DMS53 treated with DMSO at 0.1 percent for 48 hours (cell line): ENCODE measurements around the gene NKAIN2.
A peak's percentile ranks its signal among the peaks of the same experiment; 100 is the strongest.
"Not testable (repeated sequence)": the region's sequence is repeated elsewhere in the genome, so short reads cannot be mapped to it uniquely, and the experiment has no call there.

ENCODE experiments used
- DNase-seq: peaks from one replicate; lab custom pipeline; 2025; ENCODE audit not compliant: unreplicated experiment; lab: John Stamatoyannopoulos, UW

Gene NKAIN2

DNA sequence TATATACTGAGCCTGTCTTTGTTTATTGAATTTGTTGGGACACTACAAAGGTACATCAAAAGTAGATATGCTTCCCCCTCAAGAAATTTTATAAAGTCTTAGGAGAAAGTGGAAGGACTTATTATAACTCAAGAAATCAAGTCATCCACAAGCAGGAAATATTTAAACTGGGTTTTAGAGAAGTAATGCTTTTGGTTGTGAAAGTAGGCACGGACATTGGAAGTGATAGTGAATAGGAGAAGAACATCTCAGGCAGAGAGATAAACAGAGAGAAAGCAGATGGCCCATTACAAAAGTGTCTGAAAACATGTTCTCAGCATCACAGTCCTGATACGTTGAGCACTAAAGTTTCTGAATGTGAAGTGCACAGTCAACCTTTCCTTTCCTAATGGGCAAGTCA, 742.9 kb downstream of the NKAIN2 start:
- no peak for DNase-seq

DNA sequence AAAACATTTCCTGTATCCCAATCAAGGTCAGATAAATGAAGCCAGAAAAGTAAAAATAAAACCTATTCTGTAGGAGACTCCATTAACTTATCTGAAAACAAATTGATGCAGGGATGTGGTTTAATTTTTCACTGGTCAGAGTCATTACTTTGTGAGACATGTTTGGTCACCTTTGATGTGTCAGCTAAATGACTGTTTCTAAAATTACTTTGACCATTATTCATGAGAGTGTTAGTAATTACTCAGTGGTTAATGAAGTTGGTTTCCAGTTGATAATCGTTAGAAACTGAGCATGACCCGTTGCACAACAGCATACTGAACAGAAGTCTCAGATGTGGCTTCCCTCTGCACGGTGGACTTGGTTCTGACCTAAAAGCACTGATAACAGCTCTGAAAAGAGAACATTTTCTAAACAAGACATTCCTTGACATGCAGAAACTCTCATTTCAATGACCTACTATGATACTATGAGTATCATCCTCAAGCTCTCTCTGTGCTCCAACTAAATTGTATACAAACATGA, 748.1 kb downstream of the NKAIN2 start:
- DNase-seq = no peak

DNA sequence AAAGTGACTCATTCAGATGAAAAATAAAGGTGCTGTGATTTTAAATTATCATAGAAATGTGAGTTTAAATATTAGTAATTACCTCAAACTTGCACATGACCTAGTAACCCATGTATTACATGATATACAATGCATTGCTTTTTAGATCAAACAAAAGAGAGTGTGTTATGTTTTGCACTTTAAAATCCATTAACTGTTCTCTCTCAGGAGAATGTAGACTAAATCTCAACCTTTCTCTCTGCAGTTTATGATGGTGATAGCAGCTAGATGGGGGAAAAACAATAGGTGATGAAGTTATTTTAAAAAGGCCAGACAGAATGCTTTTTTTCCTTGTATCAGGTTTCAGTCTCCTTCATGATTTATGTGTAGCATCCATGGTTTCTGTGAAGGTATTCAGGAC, 754.2 kb downstream of the NKAIN2 start:
- DNase-seq = no peak

DNA sequence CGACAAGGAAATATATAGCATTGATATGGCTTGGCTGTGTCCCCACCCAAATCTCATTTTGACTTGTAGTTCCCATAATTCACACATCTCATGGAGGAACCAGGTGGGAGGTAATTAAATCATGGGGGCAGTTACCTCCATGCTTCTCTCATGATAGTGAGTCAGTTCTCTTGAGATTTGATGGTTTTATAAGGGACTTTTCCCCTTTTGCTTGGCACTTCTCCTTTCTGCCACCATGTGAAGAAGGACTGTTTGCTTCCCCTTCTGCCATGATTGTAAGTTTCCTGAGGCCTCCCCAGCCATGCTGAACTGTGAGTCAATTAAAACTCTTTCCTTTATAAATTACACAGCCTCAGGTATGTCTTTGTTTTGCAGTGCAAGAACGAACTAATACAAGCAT, 756.4 kb downstream of the NKAIN2 start:
- not testable (repeated sequence) for DNase-seq

DNA sequence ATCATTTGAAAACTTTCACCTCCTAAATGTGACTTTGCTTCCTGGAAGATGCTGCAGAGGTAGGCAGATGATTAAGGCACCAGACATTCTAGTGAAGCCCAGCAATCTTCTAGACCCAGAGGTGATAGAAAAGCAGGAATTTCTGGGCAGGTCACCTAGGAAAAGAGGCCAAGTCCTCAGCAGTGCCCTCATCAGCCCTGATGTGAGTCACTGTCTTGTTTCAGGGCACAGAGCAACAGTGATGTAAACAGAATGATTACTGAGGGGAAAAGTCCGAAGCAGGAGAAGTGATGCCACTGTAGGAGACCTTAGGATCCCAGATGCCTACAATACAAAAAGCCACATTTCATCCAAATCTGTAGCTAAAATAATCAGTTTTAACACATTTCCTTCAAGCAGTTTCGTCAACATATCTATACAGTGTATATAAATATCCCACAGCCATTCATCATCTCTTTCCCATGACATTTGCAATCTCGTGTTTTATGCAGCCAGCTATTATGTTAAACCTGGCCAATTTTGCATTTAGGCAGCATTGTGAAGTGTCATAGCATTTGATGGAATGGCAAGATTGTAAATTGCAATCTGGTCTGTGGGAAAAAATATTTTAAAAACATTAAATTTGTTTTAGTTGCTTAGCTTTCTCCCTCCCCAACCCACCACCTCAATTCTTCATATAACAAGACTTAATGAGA, 757.4 kb downstream of the NKAIN2 start:
- DNase-seq = no peak

DNA sequence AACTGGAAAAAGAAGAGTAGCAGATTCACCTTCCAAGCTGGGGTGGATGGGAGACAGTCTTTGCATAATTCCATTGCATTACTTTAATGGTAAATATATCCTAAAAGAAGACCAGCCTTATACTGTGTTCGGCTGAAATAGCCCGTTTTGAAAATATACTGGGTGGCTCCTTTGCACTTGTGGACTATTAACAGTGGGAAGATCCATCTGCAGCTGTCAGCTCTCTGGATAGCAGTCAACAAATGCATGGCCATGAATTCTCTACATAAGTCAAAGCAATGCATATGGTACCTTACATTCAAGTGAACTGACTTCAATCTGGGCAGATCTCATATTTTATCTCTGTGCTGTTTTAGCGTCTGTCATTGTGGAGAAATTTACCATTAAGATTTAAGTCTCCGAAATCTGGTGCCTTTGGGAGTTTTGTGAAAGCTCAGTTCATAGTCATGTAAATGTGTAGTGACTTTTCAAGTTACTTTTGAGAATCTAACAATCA, 758.0 kb downstream of the NKAIN2 start:
- no peak for DNase-seq

DNA sequence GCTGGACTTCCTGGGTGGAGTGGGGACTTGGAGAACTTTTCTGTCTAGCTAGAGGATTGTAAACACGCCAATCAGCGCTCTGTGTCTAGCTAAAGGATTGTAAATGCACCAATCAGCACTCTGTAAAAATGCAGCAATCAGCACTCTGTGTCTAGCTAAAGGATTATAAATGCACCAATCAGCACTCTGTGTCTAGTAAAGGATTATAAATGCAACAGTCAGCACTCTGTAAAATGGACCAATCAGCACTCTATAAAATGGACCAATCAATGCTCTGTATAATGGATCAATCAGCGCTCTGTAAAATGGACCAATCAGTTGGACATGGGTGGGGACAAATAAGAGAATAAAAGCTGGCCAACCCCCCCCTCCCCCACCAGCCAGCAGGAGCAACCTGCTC, 760.5 kb downstream of the NKAIN2 start:
- DNase-seq = not testable (repeated sequence)

DNA sequence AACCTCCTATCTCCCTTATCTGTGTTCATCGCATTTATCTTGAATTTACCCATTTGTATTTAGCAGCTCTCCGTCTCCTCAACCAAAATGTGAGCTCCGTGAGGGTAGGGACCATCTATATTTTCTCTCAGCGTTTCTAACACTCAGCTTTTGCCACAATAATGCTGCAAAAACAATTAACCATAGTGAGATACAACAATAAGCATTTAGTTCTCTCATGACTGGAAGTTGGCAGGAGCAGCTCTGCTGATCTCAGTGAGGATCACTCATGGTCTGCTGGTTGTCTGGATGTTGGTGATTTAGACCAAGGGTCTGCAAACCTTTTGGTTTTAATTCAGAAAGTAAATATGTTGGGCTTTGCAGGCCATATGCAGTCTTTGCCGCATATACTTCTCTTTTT, 763.7 kb downstream of the NKAIN2 start:
- no peak for DNase-seq

DNA sequence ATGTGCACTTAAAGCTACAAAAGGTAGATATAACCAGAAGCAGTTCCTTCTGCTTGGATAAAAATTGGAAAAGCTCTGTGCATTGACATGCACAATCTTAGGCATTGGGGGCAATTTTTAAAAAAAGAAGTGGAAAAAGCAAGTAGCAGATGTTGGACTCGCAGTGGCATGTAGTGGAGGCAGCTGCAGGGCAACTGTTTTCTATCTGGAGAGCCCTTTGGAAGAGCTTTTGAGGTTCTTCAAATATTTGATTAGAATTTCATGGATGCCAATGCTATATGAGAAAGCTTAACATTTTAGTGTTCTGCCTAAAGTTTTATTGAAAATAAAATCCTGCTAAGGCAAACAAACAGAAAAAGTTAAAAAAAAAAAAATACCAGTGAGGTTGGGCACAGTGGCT, 770.3 kb downstream of the NKAIN2 start:
- peak; percentile 10 for DNase-seq

DNA sequence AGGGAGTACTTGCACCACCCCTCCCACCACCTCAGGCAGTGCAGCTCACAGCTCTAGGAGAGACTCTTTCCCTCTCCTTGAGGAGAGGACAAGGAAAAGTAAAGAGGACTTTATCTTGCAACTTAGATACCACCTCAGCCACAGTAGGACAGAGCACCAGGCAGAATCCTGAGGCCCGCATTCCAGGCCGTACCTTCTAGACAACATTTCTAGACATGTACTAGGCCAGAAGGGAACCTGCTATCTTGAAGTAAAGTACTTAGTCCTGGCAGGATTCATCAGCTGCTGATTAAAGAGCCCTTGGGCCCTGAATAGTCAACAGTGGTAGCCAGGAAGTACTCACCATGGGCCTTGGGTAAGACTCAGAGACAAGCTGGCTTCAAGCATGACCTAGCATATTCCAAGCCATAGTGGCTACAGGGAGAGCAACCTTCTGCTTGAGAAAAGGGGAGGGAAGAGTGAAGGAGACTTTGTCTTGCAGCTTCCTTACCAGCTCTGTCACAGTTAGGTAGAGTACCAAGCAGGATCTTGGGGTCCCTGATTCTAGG, 774.1 kb downstream of the NKAIN2 start:
- no peak for DNase-seq

DNA sequence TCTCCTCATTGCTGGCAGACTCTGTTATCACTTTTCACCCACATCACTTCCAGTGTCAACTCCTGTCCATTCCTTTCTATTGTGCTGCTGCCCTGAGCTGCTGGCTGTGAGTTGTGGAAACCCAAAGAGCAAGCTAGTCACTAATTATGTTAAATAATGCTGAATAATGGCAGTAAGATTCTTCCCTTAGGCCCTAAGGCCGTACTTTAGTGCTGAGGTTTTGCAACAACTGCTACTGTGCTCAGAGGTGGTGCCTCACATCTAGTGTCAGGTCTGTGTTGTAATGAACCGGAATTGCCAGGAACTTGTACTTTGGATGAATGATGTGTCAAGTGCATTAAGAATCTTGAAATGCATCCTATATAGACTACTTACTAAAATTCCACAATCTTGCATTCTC, 786.3 kb downstream of the NKAIN2 start:
- no peak for DNase-seq

DNA sequence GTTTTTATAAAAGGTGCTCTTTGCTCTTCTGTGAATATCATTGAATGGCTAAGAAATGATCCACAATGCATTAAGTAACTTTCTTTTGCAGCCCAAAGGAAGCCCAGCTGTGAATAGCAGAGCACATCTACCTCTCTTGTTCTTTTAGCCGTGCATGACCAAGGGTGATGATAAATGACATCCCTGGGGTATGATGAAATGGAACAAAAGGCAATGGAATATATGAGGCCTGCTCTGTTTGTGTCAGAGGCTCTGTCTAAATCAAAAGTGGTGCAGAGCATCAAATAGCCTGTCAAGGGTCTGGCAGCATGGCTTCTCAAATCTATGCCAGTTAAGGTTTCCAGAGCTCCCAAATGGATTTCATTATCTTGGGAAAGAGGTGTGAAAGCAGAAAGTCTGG, 796.0 kb downstream of the NKAIN2 start:
- no peak for DNase-seq

DNA sequence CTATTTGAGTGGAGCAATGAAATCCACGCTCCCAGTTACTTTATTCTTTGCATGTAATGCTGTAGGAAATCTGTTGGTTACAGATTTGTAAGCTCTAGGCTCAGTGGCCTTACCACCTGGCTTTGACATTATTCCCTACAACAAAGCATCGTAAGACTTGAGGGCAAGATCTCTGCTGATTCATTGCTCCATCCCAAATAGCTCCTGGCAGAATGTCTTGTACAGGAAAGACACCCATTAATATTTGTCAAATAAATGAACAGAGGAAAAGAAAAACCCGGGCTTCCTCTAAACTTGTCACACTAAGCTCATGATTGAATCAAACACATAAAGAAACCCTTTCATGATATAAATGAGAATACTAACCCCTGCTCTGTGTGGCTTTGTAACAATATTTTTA, 801.1 kb downstream of the NKAIN2 start:
- DNase-seq = no peak

DNA sequence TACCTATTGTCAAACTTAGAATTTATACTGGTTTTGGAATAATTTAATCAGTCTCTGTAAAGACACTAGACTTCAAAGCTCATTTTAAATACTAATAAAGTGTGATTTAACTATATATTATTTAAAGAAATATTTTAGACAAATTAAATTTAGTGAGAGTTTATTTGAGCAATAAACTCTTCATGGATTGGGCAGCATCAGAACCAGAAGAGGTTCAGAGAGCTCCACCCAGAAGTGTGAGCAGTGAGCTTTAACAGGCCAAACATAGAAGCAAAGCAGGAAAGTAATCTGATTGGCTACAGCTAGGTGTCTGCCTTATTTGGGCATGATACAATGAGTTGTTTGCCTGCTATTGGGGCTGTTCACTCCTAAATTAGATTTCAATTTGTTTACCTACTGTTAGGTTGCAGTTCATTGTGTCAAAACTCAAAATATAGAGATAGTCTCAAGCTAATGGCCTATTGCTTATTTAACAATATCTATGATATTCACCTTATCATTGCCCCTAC, 803.5 kb downstream of the NKAIN2 start:
- no peak for DNase-seq

DNA sequence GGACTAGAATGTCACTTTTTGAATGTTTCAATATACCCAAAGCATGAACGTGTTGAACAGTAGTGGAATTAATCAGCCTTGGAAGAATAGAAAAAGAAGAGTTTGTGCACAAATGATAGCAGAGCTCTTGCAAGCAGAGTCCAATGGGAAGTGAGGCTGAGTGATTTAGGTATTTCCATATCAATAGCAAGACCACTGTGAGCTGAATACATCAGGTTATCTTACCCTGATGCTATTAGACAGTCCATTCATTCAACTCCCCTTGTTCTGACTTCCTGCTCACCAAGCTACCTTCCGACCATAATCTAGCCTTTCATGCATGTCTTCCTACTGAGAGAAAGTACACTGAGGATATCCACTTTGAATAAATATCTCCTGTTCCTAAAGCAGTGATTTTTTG, 809.4 kb downstream of the NKAIN2 start:
- DNase-seq = no peak

DNA sequence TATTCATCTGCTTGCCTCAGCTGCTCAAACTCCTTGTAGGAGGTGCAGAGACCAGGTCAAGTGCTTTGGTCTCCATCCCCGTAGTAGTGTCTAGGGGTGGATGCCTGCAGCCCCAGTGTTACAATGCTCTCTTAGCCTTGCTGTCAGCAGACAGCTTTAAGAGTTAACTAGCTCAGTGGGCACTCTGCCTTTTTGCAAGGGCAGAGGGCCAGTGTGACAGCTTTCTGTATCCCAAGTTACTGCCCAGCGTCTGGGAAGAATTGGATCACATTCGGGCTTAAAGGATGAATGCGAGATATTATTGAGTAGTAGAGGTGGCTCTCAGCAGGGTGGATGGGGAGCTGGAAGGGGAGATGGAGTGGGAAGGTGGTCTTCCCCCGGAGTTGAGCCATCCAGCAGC, 818.7 kb downstream of the NKAIN2 start:
- DNase-seq = no peak

DNA sequence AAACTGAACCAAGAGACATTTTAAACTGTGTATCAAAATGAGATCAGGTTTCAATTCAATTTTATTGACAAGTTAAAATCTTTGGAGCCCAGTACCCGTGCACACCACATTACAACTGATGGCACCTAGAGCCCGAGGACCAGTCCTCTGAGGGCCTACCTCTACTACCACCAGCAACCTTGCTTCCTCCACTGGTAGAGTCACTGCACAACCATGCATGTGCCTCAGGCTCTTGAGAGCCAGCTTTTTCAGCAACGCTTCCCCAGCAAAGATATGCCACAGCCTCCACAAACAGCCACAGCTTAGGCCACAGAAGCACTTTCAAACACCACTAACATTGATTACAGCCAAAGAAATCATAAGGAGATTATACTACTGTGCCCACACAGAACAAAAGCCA, 830.0 kb downstream of the NKAIN2 start:
- DNase-seq = no peak

DNA sequence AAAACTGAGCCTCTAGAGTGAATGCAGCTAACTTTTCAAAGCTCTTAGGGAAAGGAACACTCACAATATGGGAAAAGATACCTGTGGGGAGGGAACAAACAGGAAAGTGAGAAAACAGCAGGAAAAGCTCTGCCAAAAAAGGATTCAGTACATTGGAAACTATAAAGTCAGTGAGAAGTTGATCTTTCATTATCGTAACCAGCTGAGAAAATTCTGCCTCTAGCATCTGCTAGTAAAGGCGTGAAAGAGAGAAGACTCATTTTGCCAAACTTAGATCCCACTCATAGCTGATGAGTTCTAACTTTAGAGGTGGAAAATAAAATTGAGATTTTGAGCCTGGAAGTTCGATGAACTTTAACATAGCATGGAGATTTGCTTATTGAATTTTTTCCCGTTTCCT, 836.8 kb downstream of the NKAIN2 start:
- no peak for DNase-seq

DNA sequence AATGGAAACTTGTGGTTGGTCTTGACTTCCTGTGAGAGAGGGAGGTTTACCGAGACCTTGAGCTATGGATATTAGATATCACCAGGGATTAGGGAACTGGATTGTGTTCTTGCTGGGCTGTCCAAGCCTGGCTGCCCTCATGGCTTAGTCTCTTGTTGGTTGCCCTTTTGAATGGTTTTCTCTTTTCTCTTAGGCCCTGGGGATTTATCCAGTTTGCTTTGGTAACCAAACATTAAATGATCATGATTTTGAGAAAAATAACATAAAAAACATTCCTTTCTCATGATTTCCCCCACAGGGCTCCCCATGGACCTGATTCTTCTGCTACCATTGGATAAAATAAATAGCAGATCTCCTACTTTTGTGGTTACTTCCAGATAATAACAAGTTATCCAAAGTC, 852.2 kb downstream of the NKAIN2 start:
- no peak for DNase-seq

DNA sequence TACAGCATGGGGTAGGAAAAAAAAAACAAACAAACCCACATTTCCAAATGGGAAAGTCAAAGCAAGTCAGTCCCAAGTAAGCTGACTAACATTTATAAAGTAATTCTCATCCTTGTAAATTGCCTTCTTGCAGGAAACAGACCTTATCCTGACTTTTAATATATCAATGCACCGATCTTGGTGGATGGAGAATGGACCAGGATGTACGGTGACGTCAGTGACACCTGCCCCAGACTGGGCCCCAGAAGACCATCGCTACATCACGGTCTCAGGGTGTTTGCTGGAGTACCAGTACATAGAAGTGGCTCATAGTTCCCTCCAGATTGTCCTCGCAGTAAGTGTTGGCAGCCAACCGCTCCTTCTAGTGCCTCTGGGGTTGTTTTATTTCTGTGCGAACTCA, 854.4 kb downstream of the NKAIN2 start:
- no peak for DNase-seq

DNA sequence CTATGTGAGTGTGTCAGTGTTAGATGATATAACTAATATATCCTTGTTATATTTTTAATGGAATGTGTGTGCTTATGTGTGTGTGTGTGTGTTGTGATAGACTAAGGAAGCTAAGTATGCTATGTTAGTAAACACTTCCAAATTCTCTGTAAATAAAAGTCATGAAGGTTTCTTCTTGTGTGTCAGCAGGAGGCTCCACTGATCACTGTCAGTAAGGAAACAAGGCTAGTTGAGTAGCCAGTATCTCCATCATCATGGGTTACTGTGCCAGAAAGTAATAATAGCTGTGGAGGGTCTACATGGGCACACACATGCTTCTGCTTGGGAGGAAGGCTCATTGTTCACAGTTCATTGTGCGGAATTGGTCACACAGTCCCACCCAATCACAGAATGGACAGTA, 855.8 kb downstream of the NKAIN2 start:
- no peak for DNase-seq

DNA sequence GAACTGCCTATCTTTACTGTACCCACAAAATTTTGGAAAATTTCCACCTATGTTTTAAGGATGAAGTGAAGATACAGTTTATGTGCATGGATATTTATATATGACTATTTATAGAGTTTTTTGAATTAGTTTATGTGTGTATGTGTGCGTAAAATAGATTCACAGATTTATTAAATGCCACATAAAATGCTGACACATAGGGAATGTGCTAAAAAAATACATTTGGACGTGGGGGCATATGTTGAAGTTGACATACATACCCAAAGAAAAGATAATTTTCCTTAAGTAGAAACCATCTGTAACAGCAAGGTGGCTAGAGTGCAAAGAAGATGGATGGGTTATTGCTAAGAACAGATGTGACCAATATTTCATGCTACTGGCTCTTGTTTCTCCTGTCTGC, 856.5 kb downstream of the NKAIN2 start:
- DNase-seq = no peak
